Cerebellar cortex (tissue), 1 donor: ENCODE data around the gene BNC1.

Experiments
- DNase-seq: peaks from one replicate; pipeline ENCODE4 v3.0.0-alpha.2; 2015; ENCODE audit warnings: low spot score

Gene BNC1, protein sequence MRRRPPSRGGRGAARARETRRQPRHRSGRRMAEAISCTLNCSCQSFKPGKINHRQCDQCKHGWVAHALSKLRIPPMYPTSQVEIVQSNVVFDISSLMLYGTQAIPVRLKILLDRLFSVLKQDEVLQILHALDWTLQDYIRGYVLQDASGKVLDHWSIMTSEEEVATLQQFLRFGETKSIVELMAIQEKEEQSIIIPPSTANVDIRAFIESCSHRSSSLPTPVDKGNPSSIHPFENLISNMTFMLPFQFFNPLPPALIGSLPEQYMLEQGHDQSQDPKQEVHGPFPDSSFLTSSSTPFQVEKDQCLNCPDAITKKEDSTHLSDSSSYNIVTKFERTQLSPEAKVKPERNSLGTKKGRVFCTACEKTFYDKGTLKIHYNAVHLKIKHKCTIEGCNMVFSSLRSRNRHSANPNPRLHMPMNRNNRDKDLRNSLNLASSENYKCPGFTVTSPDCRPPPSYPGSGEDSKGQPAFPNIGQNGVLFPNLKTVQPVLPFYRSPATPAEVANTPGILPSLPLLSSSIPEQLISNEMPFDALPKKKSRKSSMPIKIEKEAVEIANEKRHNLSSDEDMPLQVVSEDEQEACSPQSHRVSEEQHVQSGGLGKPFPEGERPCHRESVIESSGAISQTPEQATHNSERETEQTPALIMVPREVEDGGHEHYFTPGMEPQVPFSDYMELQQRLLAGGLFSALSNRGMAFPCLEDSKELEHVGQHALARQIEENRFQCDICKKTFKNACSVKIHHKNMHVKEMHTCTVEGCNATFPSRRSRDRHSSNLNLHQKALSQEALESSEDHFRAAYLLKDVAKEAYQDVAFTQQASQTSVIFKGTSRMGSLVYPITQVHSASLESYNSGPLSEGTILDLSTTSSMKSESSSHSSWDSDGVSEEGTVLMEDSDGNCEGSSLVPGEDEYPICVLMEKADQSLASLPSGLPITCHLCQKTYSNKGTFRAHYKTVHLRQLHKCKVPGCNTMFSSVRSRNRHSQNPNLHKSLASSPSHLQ

DNA sequence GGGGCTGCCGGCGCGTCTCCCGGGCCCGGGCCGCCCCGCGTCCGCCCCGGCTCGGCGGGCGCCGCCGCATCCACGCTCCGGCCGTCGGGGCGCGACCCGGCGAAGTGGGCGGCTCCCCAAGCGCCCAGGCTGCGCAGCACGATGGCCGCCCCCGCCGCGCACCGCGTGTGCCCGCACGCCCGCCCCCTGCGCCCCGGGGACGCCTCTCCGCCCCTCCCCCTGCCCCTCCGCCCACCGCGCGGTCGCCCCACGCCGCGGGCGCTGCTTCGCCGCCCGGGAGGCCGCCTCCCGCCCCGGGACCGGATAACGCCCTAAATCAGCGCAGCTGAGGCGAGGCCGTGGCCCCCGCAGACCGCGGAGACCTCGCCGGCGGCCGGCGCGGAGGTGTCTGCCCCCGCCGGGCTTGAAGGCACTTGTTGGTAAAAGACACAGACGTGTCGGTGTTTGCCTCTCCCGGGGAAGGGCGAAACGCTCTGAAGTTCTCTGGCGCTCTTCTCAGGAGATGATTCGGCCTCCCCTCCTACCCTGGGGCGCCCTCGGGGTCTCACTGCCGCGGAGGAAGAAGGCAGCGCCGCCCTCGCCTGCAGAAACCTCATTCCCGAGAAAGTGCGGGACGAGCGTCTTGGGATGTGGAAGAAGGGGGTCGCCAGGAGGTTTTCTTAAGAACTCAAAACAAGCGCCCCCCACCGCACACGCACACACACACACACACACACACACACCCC lies at the start of gene BNC1:
Gene BNC1, minus strand, starts transcription at position 106 of the 725 bp plus-strand sequence. Its CDS starts 36 bp downstream, at position 70.
- no peak for DNase-seq

DNA sequence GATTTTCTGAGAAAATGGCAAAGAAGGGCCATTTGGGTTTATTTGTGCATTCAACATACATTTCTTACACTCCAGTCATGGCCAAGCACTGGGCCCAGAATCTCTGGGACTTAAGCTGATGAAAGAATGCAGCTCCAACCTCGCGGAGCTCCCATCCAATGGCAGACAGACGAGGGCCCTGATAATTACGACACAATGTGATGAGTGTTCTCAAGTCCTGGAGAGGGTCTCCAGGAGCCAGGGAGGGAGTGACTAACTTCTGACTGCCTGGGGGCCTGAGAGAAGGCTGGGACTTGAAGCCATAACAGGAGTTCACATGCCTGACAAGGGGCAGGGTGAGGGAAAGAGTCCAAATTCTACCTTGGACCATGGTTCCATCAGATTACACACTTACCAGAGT lies 42.6 kb upstream of the BNC1 start:
- no peak for DNase-seq

DNA sequence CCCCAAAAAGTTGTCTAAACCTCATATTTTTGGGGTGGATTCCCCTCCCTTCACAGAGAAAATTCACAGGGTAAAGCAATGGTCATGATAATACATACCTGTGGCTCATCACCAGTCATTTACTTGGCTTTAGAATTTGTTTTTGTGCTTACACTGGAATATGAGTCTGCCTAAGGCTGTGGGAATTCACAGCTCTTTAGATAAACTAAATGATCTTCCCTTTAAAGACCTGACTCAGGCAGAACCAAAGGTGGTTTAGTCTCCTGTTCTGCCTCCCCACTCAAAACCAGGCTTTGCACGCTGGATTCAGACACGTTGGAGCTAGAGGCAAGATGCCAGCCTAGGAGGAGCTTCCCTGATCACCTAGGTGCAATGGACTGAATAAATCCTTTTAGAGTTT lies 40.3 kb upstream of the BNC1 start:
- DNase-seq = no peak

DNA sequence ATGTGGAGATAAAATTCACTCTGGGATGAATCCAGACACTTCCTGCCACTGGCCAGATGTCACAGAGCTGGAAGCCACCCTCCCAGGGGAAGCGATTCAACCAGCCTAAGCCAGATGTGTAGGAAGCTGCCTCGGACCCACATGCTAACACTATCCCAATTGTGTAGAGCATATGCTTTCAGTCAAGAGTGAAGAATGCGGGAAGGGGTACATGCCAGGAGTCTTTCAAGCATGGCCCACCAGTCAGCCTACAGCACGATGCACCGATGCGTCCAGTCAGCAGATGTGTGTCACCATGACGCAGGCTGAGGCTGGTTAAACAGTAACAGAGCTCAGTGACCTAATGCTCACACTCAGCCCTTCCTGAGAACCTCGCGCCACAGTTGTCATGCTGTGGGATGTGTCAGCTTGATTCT lies 38.8 kb upstream of the BNC1 start:
- no peak for DNase-seq

DNA sequence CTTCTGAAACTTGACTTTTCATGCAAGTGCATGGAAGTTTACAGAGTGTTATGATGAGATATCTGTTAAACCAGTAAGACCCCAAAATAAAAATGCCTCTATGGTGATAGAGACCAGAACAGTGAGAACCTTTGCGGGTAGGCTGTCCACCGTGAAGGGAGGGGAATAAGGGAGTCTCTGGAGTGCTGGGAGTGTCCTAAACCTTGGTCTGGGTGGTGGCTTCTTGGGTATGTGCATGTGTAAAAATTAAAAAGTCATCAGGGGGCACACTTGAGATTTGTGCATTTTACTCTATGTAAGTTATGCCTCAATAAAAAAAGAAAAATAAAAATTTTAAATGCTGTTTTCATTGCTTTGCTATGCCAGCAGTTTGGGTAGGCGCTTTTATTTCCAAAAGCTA lies 38.2 kb upstream of the BNC1 start:
- DNase-seq = no peak

DNA sequence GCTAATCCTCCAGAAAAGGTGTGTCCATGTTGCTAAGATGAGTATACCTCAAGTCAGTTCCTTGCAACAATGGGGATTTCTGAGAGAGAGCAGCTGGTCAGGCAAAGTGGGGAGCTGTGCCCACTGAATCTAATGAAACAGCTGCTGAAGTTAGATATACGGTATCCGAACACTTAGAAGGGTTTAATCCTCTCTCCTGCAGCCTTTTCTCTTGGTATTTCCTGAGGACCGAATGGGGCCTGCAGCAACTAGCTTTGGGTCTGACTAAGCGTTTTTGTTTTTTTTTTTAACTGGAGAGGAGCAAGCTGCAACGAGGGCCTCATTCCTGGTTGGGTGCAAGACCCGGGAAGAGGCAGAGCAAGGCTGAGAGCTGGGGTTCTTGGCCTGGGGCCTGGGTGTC lies 37.6 kb upstream of the BNC1 start:
- no peak for DNase-seq

DNA sequence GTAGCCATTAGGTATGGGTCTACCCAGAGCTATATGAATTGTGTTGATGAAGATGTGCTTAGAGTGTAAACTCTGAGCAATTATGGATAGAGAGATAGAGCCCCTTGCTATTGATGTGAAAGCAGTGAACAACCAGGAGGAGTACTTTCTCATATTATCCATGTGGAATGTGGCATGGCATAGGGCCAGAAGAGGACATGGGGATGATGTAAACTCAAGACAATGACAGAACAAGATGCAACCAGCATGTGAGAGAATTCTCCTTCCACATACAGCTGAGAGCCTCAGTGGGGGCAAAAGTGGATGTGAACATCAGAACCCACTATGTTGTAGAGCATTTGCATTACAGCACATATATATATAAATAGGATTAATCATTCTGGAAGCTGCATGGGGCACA lies 36.4 kb upstream of the BNC1 start:
- no peak for DNase-seq

DNA sequence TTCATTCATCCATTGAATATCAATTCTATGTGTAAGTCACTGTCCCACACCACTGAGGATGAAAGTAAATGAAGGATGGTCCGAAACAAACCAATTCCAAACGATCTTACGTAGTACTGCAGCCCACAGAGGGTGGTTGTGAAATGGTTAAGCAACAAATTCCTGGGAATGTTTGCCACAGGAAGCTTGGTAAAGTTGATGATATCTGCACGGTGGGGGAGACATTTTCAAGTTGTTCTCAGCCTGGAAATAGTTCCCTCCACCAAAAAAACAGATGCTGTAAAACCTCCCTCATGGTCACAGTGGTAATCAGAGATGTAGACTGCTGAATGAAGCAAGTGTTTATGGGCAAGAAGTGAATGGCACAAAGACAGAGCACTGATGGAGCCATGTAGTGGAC lies 35.9 kb upstream of the BNC1 start:
- no peak for DNase-seq

DNA sequence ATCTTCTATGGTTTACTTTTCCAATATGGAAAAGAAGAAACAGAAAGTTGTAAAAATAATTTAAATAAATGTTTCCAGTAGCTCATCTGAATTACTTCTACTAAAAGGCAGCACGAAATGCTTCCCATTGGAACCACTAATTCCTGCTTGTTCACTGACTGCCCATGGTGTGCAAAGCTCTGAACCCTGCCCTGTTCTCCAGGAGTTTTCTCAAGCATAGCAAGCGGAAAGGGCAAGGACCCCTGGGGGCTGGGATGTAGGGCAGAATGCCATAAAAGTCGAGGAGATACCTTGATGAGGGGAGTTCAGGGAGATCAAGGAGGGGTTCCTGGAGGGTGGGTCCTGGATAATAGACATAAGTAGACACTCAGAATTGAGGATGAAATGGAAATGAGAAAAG lies 35.3 kb upstream of the BNC1 start:
- no peak for DNase-seq

DNA sequence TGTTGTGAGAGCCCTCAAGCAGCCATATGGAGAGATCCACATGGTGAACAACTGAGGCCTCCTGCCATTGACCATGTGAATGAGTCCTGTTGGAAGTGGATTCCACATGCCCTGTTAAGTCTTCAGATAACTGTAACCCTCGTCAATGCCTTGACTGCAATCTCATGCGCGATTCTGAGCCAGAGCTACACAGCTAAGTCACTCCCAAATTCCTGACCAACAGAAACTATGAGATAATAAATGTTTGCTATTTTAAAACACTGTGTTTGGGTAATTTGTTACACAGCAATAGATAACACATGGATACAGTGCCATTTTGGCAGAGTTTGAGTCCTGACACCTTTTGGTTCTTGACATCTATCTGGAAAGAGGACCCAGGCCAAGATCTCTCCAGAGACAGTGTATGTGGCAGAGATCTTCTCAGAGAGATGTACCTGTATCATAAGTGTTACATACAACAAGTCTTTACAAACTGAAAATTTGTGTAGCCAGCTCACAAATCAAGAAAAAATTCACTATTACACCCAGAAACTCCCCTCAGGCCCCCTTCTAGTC lies 34.5 kb upstream of the BNC1 start:
- DNase-seq = no peak

DNA sequence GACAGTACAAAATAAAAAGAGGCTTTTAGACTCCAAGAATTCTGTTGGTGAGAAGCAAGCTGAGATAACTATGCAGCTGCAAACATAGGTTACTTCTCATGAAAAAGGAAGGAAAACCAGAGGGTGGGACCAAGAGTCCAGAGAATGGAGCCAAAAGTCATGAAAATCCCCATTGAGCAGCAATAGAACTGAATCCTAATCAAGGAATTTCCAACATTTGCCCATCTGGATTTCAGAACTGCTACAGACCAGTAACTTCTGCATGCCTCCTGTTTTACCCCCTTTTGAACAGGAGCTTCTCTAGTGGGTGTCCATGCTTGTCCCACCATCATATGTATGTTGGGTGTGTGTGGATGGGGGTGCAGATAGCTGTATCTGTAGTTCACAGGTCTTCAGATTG lies 33.6 kb upstream of the BNC1 start:
- DNase-seq = no peak

DNA sequence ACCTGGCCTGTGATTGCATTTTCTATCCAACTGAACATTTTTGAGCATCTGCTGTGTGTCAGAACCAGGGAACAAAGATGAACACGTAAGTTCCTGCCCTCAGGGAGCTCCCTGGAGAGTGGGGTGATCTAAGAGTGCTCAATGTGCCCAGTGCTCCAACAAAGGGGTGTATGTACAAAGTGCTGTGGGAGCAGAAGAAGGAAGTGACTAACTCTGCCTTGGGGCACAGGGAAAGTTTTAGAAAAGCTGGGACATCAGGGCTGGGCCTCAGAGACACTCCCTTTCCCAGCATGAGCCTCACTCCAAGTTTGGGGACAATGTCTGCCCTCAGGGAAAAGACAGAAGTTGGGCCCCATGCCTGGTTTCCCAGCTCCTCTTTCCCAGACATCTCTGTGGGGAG lies 27.6 kb upstream of the BNC1 start:
- DNase-seq = no peak

DNA sequence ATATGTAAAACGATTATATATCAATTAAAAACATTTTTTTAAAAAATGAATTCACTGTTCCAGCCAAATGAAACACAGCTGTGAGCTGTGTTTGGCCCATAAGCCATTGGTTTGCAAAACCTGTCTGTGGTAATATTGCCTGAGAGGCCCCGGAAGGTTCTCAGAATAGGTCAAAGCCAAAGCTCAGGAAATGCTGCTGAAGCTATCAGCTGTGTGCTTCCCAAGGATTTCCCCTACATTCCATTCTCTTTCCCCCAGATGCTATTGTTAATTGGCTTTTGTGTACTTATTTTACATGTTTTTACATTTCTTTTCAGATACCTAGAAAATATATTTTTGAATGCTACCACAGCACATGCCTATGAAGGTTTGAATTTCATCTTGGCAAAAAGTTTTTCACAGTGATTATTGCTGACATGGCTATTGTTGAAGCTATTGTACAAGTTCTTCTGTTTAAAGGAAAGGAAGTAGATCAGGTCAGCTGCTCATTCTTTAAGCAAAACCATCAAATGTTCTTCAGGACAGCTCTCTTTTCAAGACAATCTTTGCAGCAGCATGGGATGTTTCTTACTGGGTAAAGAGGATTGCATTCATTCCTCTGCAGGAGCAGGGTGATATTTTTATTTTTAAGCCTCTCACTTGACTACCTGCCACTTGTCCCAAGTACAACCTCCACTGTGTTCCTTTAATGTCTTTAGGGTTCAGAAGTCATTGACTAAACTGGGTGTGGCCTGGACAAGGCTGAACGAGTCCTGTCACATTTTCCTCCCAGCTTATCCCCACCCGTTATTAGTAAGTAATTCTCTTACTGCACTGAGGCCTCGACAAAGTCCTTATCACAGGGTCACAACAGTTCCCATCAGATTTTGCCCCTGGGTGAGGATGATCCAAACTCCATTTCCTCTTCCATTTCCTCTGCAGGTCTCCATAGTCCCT lies 26.3 kb upstream of the BNC1 start:
- no peak for DNase-seq

DNA sequence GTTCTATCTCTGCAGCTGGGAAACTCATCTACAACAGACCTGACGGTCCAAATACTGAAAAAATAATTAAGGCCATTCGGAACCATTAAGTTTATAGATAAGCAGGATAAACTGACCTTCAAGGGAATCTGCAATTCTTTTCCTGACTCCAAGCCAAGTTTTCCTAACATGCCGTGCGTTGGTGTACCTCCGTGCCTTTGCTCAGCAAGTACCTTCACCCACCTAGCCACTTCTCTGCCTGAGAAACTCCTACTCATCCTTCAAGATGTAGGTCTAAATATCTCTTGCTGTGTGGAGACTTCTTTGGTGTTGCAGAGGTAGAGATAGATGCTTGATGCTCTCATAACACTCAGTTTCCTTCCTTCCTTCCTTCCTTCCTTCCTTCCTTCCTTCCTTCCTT lies 24.2 kb upstream of the BNC1 start:
- DNase-seq = no peak

DNA sequence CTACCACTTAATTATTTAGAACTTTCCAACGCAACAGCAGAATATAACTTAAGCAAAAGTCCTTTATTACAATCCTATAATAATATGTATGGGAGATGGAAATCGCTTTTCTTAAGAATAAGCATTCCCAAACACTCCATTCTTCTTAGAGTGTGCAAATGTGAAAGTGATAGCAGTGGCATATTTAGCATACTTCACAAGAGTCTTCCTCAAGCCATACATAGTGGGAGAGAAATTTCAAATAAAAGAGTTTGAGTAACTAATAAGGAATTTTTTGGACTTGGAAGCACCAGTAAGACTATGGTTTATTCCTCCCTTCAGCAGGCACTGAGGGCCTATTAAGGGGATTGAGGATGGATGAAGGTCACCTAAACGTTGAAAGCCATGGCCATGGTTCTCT lies 22.1 kb upstream of the BNC1 start:
- DNase-seq = no peak

DNA sequence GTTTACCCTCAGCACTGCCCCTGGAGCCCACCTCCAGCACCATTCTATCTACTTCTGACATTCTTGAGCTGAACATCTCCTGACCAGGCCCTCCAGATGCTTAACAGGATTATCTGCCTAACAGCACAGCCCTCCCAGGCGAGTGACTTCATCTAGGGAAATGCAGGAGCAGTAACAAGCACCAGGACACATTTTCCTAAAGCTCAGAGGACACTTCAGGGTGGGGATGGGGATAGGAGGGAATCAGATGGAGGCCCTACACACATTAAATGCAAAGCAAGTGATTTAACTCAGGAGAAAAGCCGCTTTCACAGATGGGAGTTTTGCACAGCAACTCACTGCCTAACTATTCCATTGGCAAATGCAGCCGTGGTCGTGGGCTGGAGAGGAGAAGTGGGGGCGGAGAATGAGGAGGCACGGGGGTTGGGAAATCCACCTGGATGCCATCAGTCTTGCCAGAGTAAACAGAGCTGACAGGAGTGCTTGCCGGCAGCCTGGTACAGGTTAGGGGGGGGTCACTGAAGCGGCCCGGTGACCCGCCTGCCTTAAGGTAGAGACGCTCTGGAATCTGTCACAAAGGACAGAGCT lies 21.3 kb upstream of the BNC1 start:
- DNase-seq = no peak

DNA sequence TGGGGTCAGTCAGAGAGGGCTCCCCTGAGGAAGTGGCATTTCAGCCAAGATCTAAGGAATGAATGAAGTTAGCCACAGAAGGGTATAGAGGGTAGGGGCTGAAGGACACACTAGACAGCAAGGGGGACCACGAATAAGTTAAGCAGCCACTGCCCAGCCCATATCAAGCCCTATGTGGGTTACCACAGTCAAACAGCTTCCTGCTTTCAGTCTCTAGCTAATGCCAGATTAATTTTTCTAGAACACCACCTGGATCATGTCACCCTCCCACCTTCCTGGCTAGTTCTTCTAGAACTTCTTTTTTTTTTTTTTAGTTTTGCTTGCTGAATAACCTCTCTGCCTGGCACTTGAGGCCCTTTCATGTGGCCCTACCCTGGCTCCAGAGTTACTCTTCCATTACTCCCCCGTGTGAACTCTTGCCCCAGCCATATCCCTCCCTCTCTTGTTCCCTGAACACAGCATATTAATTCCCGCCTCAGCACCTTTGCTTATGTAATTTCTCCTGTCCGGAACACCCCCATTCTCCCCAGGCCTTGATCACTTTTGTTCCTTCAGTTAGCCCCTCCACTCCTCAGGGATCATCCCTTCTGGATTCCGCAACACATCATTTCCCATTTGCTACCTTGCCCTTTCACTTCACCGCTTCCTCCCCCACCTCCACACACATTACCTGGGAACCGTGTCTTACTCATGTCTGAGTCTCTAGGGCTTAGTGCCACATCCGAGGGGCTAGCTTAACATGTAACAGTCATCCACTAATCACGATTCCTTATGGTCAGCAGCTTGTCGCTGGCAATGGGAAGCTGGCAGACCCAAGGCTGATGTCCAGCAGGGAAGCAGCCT lies 20.6 kb upstream of the BNC1 start:
- no peak for DNase-seq

DNA sequence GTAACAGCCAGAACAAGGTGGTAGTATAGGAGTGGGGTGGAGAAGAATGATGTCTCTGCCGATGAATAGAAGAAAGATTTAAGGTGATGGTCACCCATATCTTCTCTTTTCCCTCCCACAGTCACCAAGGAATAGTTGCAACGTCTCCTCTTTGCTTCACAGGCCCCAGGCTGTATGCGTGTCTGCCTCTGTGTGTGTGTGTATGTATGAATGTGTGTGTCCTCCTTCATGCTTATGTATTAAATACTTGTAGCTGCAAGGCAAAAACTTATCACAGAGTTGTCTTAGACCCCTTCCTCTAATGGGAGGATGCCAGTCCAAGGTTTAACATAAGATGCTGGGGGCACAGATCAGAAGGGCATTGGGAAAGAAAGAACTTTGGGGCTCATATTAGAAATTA lies 19.1 kb upstream of the BNC1 start:
- DNase-seq = no peak

DNA sequence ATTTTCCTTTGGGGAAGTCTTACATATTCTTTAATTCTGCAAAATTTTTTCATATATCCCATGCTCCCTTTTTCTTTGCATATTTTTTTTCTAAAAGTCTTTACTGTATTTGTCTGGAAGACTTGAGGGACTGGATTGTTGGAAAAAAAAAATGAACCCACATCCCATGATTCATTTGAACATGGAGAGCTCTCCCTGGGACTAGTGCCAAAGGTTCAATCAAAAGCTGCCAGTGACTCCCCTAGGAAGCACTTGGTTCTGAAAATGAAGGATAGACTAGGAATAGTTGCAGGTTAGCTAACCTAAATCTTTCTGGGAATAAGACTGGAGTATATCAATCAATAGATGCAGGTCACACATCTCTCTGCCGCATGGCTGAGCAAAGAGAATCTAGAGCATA lies 16.4 kb upstream of the BNC1 start:
- no peak for DNase-seq

DNA sequence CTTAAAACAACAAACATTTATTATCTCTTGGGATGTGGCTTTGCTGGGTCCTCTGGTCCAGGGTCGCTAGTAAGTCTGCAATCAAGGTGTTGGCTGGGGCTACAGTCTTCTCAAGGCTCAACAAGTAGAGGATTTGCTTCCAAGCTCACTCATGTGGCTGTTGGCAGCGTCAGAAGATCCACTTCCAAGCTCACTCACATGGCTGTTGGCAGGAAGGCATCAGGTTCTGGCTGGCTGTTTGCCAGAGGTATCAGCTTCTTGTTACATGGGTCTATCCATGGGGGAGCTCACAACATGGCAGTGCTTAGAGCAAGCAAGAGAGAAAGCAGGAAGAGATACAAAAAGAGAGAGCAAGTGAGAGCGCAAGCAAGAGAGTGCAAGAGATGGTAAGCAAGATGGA lies 15.0 kb upstream of the BNC1 start:
- no peak for DNase-seq
